GM21381 (cell line): ENCODE results near the gene CHAC1.

ENCODE experiments used
- ATAC-seq: cut with Tn5 transposase; IDR thresholded peaks from one replicate; pipeline ENCODE4 v1.9.1; 2021; ENCODE audit warnings: mild to moderate bottlenecking, moderate library complexity; ENCODE audit not compliant: unreplicated experiment

CHAC1 gene

DNA sequence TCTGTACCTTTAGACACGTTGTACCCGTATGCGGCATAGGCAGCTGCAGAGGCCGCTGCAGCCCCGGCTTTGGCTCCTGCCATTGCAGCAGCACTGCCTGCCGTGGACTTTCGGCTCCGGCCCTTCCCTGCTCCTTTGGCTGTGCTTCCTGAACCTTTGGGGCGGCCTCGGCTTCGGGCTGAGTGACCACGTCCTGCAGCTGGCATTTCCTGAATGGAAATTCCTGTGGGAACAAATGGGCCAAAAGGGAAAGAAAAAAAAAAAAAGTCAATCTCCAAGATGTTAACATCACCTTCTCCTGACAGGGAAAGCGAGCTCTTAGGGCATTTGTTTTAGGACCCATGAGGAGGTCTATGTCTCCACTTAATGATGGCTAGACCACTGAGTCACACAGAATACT lies 29.6 kb downstream of the CHAC1 start:
- ATAC-seq: no peak

DNA sequence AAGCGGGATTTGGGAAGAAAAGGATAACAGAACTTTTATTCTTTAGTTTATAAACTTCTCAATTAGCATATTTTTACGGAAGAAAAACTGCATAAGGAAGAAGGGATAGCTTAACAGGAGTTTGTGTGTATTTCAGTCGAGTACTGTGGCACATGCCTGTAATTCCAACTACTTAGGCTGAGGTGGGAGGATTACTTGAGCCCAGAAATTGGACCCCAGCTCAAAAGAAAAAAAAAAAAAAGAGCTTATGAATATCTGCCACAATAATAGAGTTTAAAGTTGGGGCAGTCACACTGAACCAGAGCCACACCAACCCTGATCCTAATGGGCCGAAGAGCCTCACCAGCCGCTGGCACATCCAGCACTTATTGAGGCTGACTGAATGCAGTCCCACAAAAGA lies 31.1 kb downstream of the CHAC1 start:
- ATAC-seq: no peak

DNA sequence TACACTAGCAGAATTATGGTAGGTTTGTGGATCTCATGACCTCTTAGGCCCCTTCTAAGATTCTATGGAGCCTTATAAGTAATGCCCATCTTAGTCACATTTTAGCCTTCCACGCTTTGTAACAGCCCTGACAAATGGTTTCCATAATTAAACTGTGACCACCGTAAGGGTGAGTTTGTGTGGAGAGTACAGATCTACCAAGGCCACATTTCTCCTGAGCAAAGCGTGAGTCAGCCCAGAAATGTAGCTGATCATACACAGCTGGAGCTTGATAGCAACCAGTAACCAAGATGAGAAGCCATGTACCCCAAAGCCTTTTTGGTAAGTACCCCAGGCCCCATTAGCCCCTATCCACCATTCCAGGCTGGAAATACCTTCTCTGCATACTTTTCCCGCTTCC lies 31.7 kb downstream of the CHAC1 start:
- no peak for ATAC-seq

DNA sequence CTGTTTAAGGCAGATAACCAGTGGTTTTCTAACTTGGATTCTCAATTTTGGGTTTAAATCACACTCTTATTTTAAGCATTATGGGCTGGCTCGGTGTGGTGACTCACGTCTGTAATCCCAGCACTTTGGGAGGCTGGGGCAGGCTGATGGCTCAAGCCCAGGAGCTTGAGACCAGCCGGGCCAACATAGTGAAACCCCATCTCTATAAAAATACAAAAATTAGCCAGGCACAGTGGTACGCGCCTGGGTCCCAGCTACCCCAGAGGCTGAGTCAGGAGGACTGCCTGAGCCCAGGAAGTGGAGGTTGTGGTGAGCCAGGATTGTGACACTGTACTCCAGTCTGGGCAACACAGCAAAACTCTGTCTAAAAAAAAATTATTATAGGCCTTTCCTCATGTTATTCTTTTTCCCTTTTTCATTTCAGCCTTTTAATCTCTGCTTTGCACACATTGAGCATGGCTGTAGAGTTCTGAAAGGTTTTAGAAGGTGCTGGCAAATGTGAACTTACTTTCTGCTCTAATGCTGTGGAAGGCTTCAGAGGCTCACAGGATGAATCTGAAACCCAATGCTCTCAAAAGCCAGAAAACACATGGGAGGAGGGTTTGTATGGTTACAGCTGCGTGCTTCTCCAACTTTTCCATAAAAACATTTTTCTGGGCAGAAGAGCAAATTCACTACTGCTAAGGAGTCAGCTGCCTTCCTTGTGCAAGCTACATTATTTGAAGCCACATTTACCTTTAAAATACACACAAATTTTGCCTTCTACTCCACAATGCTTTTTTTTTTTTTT lies 32.5 kb downstream of the CHAC1 start:
- no peak for ATAC-seq

DNA sequence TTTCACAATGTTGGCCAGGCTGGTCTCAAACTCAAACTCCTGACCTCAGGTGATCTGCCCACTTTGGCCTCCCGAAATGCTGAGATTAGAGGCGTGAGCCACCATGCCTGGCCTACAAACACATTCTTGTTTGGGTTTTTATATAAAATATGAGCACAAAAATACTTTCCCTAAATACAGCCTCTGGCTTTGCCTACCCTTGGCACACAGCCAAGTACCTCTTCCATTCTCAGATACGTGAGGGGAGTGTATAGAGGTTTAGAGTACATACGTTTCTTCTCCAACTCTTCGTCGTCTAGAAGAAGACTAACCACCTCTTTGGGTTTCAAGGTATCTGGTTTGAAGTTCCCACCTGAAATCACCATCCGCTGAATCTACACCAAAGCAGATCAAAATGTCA lies 33.5 kb downstream of the CHAC1 start:
- ATAC-seq: no peak

DNA sequence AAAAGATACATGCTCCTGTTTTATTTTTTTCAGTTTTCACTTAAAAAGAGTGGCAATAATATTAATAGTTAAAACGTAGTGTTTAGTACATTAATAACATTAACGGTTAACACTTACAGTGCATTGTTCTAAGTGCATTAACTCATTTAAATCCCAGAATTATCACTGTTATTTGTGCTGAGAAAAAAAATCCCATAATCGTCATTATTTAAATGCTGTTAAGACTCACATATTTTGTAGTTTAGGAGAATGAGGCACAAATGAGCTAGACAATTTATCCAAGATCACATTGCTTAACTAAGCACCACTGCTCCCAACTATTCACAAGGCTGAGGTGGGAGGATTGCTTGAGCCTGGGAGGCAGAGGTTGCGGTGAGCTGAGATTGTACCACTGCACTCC lies 34.9 kb downstream of the CHAC1 start:
- ATAC-seq: no peak

DNA sequence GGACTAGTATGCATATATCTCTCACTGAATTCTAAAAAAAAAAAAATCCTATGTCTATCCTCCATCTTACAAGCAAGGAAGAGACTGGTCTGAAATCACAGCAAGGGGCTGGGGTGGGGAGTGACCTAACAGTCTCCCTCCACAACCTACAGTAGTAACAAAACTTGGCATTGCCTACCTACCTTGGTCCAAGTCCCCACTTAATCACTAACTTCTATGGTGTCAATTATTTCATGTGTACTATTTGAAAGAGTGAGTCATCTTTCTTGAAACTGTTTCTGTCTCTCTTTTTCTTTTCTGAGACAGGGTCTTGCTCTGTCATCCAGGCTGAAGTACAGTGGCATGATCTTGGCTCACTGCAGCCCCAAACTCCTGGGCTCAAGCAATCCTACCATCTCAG lies 36.8 kb downstream of the CHAC1 start:
- ATAC-seq: no peak

DNA sequence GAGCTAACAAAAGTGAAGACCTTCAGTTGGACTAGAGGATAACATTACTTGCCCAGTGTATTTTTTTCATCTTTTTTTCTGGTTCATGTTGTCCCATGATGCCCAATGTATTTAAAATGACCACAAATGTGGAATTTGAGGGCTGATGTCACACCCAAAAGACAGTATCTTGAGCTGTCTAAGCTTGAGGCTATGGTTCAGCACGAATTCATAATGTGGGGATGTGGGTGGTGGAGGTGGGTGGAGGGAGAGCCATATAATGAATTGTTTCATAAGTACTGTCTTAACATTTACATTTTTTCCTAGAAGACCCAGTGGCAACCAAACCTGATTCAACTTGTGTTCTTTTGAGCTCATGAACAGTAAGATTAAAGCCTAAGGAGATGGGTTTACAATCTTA lies 37.5 kb downstream of the CHAC1 start:
- no peak for ATAC-seq

DNA sequence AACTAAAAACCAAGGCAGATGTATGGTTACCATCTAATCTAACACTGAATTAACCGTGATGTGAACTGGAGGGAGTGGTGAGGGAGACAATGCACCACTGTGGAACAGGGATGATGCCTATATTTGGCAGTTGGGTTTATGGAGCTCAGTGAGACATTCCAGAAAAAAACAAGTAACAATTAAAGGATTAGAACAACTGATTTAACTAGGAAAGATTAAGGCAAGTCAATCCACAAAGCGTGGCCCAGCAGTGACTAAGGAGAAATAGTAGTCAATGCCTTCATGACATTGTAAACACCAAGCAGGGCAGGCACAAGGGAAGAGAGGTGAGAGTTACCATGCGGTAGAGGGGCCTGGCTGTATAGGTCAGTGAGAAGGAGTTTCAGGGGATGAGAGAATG lies 38.1 kb downstream of the CHAC1 start:
- ATAC-seq: no peak

DNA sequence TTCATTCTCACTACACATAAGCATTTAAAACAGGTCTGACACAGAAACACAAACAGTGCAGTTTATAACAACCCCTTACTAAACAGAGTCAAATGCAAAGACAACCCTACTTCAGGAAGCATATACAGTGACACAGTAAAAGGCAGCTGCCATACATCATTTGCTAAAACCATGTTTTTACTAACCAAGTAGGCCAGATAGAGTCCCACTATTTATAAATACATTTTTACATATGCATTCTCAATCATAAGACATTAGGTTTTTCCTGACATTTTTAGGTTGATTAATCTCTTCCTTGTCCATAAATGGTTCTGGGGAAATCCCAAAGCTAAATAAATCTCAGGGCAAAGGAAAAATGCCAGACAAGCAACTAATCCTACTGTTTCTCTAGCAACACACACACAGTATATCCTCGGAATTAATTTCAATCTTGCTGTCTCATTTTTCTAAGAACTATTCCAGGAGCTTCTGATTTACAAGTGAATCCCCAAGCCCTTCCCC lies 39.0 kb downstream of the CHAC1 start:
- no peak for ATAC-seq

DNA sequence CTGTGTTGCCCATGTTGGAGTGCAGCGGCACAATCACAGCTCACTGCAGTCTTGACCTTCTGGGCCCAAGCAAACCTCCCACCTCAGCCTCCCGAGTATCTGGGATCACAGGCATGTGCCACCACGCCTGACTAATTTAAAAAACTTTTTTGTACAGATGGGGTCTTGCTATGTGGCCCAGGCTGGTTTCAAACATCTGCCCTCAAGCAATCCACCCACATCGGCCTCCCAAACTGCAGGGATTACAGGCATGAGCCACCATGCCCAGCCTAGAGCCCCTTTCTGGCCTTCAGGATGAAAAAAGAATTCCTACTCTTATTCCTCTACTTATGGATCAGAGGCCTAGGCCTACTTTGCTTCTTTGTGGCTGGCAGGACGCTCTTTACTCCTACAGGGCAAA lies 39.6 kb downstream of the CHAC1 start:
- ATAC-seq: no peak

DNA sequence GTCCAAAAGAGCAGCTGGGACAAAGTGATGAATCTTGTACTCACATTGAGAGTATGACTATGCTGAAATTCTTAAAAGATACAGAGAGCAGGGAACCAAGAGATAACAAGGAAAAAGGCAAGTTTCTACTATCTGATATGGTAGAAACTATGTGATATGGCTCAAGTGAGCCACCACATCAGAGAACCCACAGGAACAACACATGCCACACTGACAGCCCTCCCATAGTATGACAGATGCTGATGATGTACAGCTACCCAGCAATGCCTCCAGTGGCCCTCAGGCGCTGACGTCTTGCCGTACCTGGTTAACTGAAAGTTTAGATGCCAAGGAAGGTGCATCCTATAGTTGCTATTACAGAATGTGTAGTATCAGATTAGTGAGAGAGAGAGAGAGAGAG lies 42.4 kb downstream of the CHAC1 start:
- no peak for ATAC-seq

DNA sequence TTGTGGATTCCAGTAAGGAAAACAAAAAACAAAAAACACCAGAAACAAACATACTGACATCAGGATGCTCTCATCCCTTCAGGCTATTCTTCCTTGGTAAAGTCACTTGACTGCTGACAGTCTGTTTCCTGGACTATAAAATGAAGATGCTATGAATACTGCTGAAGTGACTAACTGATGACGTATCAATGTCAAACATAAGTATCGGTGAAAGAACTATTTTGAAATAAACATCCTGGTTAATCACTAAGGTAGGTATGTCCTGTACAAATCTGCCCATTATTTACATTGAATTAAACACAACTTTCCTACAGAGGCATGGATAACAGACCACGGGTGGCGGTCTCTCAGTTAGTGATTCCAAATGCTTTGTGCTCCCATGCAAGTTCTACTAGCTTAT lies 45.9 kb downstream of the CHAC1 start:
- no peak for ATAC-seq

DNA sequence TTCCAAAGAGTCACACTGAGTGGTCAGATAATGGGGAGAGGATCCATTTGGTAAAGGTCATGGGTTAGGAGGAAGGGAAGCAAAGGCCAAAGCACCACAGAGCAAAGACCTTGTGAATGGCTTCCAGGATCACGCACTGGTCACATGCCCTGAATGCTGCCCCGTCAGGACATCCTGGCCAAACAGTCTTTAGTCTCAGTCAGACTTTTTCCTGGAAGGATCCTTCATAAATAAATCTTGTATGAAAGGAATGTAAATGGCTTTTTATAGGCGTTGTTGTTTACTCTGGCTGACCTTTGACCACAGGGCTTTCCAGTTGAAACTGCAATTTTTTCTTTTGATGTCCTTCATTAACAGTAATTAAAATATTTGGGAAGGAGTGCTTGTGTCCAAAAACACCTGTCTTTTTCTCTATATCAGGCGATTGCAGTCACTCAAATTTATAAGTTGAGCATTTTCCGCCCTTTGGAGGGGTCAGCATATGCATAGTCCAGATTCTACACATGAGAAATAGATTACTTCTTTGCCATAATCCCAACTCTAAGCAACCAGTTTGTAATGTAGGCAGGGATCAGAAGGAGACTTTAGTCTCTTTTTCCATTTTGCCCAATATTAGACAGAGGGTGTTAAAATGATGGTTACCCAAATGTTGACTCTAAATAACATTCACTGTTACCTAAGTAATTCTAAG lies 48.4 kb downstream of the CHAC1 start:
- ATAC-seq: no peak

DNA sequence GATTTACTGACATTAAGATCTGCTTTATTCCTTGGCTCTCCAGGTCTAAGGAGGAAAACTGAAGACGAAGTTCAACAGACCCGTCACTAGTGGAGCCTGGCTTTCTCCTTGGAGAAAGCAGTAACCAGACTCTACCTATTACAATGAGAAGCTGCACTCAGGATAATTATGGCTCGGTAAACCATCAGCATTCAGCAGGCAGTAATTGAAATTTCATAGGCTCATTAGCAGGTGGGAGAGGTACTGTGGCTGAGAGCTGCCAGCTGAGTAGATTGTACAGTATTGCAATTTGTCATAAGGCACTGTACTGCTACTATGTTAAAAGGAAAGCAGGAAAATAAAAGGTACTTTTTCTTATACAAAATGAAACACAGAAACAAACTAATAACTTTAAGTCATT lies 51.2 kb downstream of the CHAC1 start:
- no peak for ATAC-seq
